ENCODE measurements around the gene FHIT.

GRCh38 chr3:60178931-60179653 lies 1072.2 kb downstream of the FHIT start:
- TF ChIP-seq POLR2A (IDR thresholded peaks at IDR 0.05): no peak
- TF ChIP-seq CTCF (IDR thresholded peaks at IDR 0.05 in 4 of 5, conservative IDR thresholded peaks at IDR 0.05 in 1 of 5): no peak
